Hepatocyte (in vitro differentiated cells): ENCODE measurements around the gene EXOC4. TPM values are rescaled to one million over a fixed set of nuclear protein-coding genes. Genes with fewer than 3 reads are reported as not detected.
A peak's percentile ranks its signal among the peaks of the same experiment; 100 is the strongest.

Experiments
- DNase-seq: peaks from one replicate; pipeline ENCODE4 v3.0.0-alpha.2; 2016; ENCODE audit warnings: low spot score
- H2AFZ ChIP-seq: fragments of 200-600 bp; sonication (generic); 2 replicates; pipeline ENCODE4 v1.6.0; 2016; ENCODE audit warnings: antibody characterized with exemption, mild to moderate bottlenecking
- H3K27ac ChIP-seq: fragments of 200-600 bp; sonication (generic); 2 replicates; pipeline ENCODE4 v1.5.1; 2016; ENCODE audit warnings: mild to moderate bottlenecking
- H3K27me3 ChIP-seq: fragments of 200-600 bp; sonication (generic); 2 replicates; pipeline ENCODE4 v1.6.1; 2016
- H3K36me3 ChIP-seq: fragments of 200-600 bp; sonication (generic); replicated peaks from 2 replicates; pipeline ENCODE4 v1.5.1; 2016; ENCODE audit warnings: low read depth; ENCODE audit not compliant: insufficient read depth
- H3K4me1 ChIP-seq: fragments of 200-600 bp; sonication (generic); 2 replicates; pipeline ENCODE4 v1.5.1; 2016; ENCODE audit warnings: mild to moderate bottlenecking, moderate library complexity; ENCODE audit not compliant: insufficient read depth
- H3K4me2 ChIP-seq: fragments of 200-600 bp; sonication (generic); 2 replicates; pipeline ENCODE4 v1.6.0; 2016
- H3K4me3 ChIP-seq: fragments of 200-600 bp; sonication (generic); 2 replicates; pipeline ENCODE4 v1.5.1; 2016; ENCODE audit warnings: mild to moderate bottlenecking
- H3K79me2 ChIP-seq: fragments of 200-600 bp; sonication (generic); 2 replicates; pipeline ENCODE4 v1.6.0; 2017; ENCODE audit warnings: mild to moderate bottlenecking
- H3K9me2 ChIP-seq: fragments of 200-600 bp; sonication (generic); replicated peaks from 2 replicates; pipeline ENCODE4 v1.6.0; 2017; ENCODE audit warnings: mild to moderate bottlenecking; ENCODE audit not compliant: insufficient read depth
- H3K9me3 ChIP-seq: fragments of 200-600 bp; sonication (generic); 2 replicates; pipeline ENCODE4 v1.5.1; 2016; ENCODE audit warnings: low read depth, mild to moderate bottlenecking
- H4K20me1 ChIP-seq: fragments of 200-600 bp; sonication (generic); 2 replicates; pipeline ENCODE4 v1.6.0; 2016; ENCODE audit warnings: mild to moderate bottlenecking; ENCODE audit not compliant: insufficient read depth, poor library complexity, severe bottlenecking
- EZH2 ChIP-seq: fragments of 200-600 bp; sonication (generic); IDR thresholded peaks from 2 replicates; pipeline ENCODE4 v1.6.1; 2016; ENCODE audit warnings: antibody characterized with exemption, mild to moderate bottlenecking, borderline replicate concordance
- EZH2phosphoT487 ChIP-seq: fragments of 200-600 bp; sonication (generic); IDR thresholded peaks from one replicate; pipeline ENCODE4 v1.6.1; 2018; ENCODE audit warnings: antibody characterized with exemption, mild to moderate bottlenecking, low read depth, moderate library complexity; ENCODE audit not compliant: unreplicated experiment, severe bottlenecking
- WGBS: methylation state at CpG from one replicate; pipeline ENCODE4 v1.1.6; 2016; ENCODE audit warnings: low lambda C conversion rate; ENCODE audit errors: missing lambda C conversion rate; 5-methylcytosine and 5-hydroxymethylcytosine counted together
- polyA plus RNA-seq: library from polyadenylated mRNA; unstranded; fragments of >200 nt; fragmentation: Nextera tagmentation; extraction: Ambion mirVana; gene quantifications from 2 replicates; pipeline ENCODE4 v1.2.1, GENCODE V29; 2016
- total RNA-seq: library from RNA; depleted of rRNA; stranded (reverse); fragments of >200 nt; gene quantifications from 2 replicates; pipeline ENCODE4 v1.2.3, GENCODE V29; 2014
- TF ChIP-seq, protein P1 (sequence below): fragments of 200-600 bp; sonication (generic); IDR thresholded peaks from 2 replicates; pipeline ENCODE4 v1.5.1; 2016; ENCODE audit warnings: antibody characterized with exemption, mild to moderate bottlenecking; ENCODE audit not compliant: poor library complexity

EXOC4 gene
- total and polyA plus RNA-seq, 2 experiments from 2014 or later: 34.8 to 56.1 TPM

DNA sequence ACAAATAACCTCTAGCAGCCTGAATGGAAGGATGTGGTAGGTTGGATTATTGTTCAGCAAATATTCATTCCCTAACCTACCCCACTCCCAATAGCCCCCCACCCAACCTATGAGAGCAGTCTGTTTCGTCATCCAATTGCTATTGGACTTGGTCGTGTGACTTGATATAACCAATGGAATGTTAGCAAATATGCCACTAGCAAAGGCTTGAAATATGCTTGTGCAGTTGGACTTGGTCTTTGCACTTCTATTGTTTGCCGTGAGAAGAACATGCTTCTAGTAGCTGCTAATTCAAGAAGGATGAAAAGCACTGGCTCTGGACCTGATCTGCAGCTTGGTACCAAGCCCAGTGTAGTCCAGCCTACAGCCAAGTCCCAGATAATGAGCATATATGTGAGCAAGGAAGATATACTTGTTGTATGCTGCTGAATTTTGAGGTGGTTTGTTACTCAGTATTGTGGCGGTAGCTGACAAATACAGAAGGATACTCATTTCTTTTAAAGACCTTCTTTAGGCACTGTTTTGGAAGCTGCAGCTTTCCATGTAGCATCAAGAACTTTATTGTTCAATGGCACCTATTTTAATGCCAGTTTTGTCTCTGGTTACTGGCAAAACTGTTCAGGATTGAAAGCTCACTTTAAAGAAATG lies 180.4 kb downstream of the EXOC4 start:
- Histone ChIP-seq H3K4me3 (no peak overlapping the region), H3K27ac (no peak overlapping the region), H3K36me3 (no peaks in the 10 kb centered on the region), H4K20me1 (no peaks in the 10 kb centered on the region), H3K27me3 (no peaks in the 10 kb centered on the region), H3K79me2 (no peaks in the 10 kb centered on the region), H3K4me2 (no peak overlapping the region), H2AFZ (no peak overlapping the region), H3K9me2 (no peaks in the 10 kb centered on the region), H3K9me3 (no peaks in the 10 kb centered on the region), H3K4me1 (peaks cover 5% of the 10 kb centered on the region)
- WGBS: 89% methylated on average over 4 of the region's 4 CpGs
- no peak for DNase-seq
- TF ChIP-seq EZH2 (no peak), EZH2phosphoT487 (no peak)
- TF ChIP-seq, protein P1, sequence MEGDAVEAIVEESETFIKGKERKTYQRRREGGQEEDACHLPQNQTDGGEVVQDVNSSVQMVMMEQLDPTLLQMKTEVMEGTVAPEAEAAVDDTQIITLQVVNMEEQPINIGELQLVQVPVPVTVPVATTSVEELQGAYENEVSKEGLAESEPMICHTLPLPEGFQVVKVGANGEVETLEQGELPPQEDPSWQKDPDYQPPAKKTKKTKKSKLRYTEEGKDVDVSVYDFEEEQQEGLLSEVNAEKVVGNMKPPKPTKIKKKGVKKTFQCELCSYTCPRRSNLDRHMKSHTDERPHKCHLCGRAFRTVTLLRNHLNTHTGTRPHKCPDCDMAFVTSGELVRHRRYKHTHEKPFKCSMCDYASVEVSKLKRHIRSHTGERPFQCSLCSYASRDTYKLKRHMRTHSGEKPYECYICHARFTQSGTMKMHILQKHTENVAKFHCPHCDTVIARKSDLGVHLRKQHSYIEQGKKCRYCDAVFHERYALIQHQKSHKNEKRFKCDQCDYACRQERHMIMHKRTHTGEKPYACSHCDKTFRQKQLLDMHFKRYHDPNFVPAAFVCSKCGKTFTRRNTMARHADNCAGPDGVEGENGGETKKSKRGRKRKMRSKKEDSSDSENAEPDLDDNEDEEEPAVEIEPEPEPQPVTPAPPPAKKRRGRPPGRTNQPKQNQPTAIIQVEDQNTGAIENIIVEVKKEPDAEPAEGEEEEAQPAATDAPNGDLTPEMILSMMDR: no peak

DNA sequence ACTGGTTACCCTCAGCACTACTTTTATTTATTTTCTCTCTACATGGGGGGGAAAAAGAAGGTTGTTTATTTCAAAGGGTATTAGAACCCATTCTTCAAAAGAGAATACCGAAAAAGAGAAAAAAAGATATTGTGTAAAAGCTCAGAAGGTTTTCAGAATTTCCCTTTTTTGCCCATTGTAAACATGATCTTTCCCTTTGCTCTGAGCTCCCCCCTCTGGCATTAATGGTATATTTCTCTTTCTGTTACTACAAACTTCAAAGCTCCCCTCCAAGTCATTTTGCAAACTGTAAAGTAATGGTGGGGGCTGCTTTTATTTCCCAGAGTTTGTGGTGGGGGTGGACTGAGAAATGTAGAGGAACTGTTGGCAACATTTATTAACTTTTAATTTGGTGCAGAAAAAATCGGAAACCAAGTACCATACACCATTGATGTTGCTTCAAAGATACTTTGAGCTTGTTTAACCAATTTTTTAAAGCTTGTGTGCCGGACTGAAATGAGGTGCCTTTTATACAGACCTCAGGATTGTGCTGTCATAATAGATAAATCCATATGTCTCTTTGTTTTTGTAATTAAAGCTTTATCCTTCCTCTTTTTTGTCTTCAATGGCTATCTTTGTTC lies 181.5 kb downstream of the EXOC4 start:
- no peak overlapping the region for H3K27ac ChIP-seq
- no peak overlapping the region for H2AFZ ChIP-seq
- TF ChIP-seq, protein P1: peak; percentile 54
- TF ChIP-seq EZH2: no peak
- no peaks in the 10 kb centered on the region for H3K9me3 ChIP-seq
- H3K4me1 ChIP-seq: peaks cover 5% of the 10 kb centered on the region
- H3K27me3 ChIP-seq: no peaks in the 10 kb centered on the region
- peak; percentile 8 for DNase-seq
- H3K79me2 ChIP-seq: no peaks in the 10 kb centered on the region
- H3K9me2 ChIP-seq: no peaks in the 10 kb centered on the region
- no peaks in the 10 kb centered on the region for H4K20me1 ChIP-seq
- no peaks in the 10 kb centered on the region for H3K36me3 ChIP-seq
- no peak overlapping the region for H3K4me2 ChIP-seq
- WGBS: 48% methylated on average over 3 of the region's 3 CpGs
- no peak overlapping the region for H3K4me3 ChIP-seq

GRCh38 chr7:133436014-133436428 lies 183.1 kb downstream of the EXOC4 start:
- Histone ChIP-seq H3K4me1 (peaks cover 5% of the 10 kb centered on the region), H3K27me3 (no peaks in the 10 kb centered on the region), H3K9me3 (no peaks in the 10 kb centered on the region), H4K20me1 (no peaks in the 10 kb centered on the region), H3K9me2 (no peaks in the 10 kb centered on the region), H3K4me3 (no peak overlapping the region), H3K27ac (no peak overlapping the region), H3K36me3 (no peaks in the 10 kb centered on the region), H3K4me2 (no peak overlapping the region), H2AFZ (no peak overlapping the region), H3K79me2 (no peaks in the 10 kb centered on the region)
- WGBS: 96% methylated on average over 3 of the region's 3 CpGs
- no peak for TF ChIP-seq EZH2phosphoT487
- TF ChIP-seq EZH2: no peak
- TF ChIP-seq, protein P1: no peak
- DNase-seq: no peak
